Dendritic cell treated with granulocyte-macrophage colony-stimulating factor and Interleukin-4, amounts not matched to agents 40 ng/mL and 50 ng/mL, for 4 days (primary cell): ENCODE data around the gene FOXD4.
"Not testable (repeated sequence)": the region's sequence is repeated elsewhere in the genome, so short reads cannot be mapped to it uniquely, and the experiment has no call there.

Experiments used
- H3K27ac Mint-ChIP-seq: one replicate; pipeline ENCODE4 v1.8.0; 2022; ENCODE audit warnings: mild to moderate bottlenecking, mixed read lengths
- H3K27me3 Mint-ChIP-seq: one replicate; pipeline ENCODE4 v1.8.0; 2022; ENCODE audit warnings: mild to moderate bottlenecking, mixed read lengths
- H3K36me3 Mint-ChIP-seq: one replicate; pipeline ENCODE4 v1.8.0; 2022; ENCODE audit warnings: low read depth, mixed read lengths
- H3K4me1 Mint-ChIP-seq: one replicate; pipeline ENCODE4 v1.8.0; 2022; ENCODE audit warnings: low read depth, mixed read lengths
- H3K4me3 Mint-ChIP-seq: one replicate; pipeline ENCODE4 v1.8.0; 2022; ENCODE audit warnings: mild to moderate bottlenecking, moderate library complexity, mixed read lengths
- H3K9me3 Mint-ChIP-seq: one replicate; pipeline ENCODE4 v1.8.0; 2022; ENCODE audit warnings: mixed read lengths
- intact Hi-C: fragments of 100-400 bp; cut with micrococcal nuclease; formaldehyde crosslinking; loops from one replicate; pipeline ENCODE4 v1.15.0; 2022

FOXD4 gene

GRCh38 chr9:78333-78732 is 39.9 kb downstream of the FOXD4 start:
- H3K27me3 Mint-ChIP-seq, result peaks cover 11% of the 10 kb centered on the region
- H3K4me3 Mint-ChIP-seq, intact Hi-C loops, H3K4me1 Mint-ChIP-seq, H3K27ac Mint-ChIP-seq, H3K36me3 Mint-ChIP-seq, H3K9me3 Mint-ChIP-seq: not testable (repeated sequence)

- H3K9me3 Mint-ChIP-seq, H3K27ac Mint-ChIP-seq, H3K36me3 Mint-ChIP-seq, H3K4me3 Mint-ChIP-seq, intact Hi-C loops, H3K4me1 Mint-ChIP-seq: not testable (repeated sequence)
- peaks cover 16% of the 10 kb centered on the region for H3K27me3 Mint-ChIP-seq
Measured at GRCh38 chr9:76389-76788, 41.8 kb downstream of the FOXD4 start.

- Mint-ChIP-seq H3K27me3 (peaks cover 16% of the 10 kb centered on the region), H3K4me3 (peak overlapping the region; percentile 76)
- H3K27ac Mint-ChIP-seq, H3K36me3 Mint-ChIP-seq, H3K4me1 Mint-ChIP-seq, intact Hi-C loops, H3K9me3 Mint-ChIP-seq: not testable (repeated sequence)
Measured at GRCh38 chr9:73900-74525, 44.2 kb downstream of the FOXD4 start.

GRCh38 chr9:73076-73899 is 44.9 kb downstream of the FOXD4 start:
- H3K4me1 Mint-ChIP-seq, H3K9me3 Mint-ChIP-seq, H3K36me3 Mint-ChIP-seq, intact Hi-C loops, H3K27ac Mint-ChIP-seq: not testable (repeated sequence)
- Mint-ChIP-seq H3K4me3 (peak overlapping the region; percentile 76), H3K27me3 (peaks cover 16% of the 10 kb centered on the region)
